Tongue (tissue), 2 donors: ENCODE measurements around the gene GK. TPM values are rescaled to one million over a fixed set of nuclear protein-coding genes. Genes with fewer than 3 reads are reported as not detected.
A peak's percentile ranks its signal among the peaks of the same experiment; 100 is the strongest.
"Not testable (repeated sequence)": the region's sequence is repeated elsewhere in the genome, so short reads cannot be mapped to it uniquely, and the experiment has no call there.

ENCODE experiments used
- DNase-seq: peaks from one replicate; pipeline ENCODE4 v3.0.0-alpha.2; 2015
- total RNA-seq: library from RNA; depleted of rRNA; stranded (reverse); fragments of >200 nt; gene quantifications from one replicate; pipeline ENCODE4 v1.2.3, GENCODE V29; 2014

The GK gene
- 8.6 TPM for total RNA-seq

- peak; percentile 24 for DNase-seq
Measured at GRCh38 chrX:30653415-30654131, at the start of gene GK. GK (plus strand) TSS chrX:30653423; CDS start chrX:30653538, 115 bp downstream.

GRCh38 chrX:30607155-30607554, 46.1 kb upstream of the GK start:
- peak; percentile 8 for DNase-seq

DNA sequence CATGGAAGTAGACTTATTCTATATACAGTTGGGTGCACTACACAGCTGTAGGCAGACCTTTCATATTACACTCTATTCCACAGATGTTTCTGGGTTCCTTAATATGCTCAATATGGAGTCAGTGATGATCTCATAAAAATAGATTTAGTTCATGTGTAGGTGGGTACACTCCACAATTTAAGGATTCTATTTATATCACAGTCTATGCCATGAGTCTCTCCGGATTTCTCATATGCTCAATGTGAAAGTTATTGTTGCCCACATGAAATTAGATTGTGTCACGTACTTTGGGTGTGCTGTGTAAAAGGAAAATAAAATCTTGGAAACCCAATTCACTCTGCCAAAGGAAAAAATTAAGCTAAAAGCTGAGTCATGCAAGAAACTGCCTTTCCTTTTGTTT, 43.2 kb upstream of the GK start:
- no peak for DNase-seq

- no peak for DNase-seq
Measured at GRCh38 chrX:30612250-30612655, 41.0 kb upstream of the GK start.

DNA sequence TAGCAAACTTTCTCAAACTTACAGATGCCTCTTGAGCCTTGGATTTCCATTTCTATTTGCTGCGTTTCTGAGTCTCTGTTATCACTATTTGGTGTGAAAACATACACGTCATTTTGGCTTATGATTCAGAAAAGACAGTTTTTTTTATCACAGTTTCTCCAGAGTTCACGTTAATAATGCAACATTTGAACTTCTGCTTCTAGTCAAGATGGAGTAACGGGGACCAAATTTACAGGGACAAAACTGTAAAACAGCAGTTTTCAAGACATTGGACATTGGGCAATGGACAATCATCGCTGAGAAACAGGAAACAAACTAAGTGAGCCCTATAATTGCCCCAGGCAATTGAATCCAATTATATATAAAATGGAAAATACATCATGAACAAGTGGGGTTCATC, 39.5 kb upstream of the GK start:
- no peak for DNase-seq

GRCh38 chrX:30615229-30615628, 38.0 kb upstream of the GK start:
- DNase-seq = no peak

- DNase-seq = no peak
Measured at GRCh38 chrX:30618160-30618765, 35.0 kb upstream of the GK start.

- DNase-seq = no peak
Measured at GRCh38 chrX:30620125-30620524, 33.1 kb upstream of the GK start.

DNA sequence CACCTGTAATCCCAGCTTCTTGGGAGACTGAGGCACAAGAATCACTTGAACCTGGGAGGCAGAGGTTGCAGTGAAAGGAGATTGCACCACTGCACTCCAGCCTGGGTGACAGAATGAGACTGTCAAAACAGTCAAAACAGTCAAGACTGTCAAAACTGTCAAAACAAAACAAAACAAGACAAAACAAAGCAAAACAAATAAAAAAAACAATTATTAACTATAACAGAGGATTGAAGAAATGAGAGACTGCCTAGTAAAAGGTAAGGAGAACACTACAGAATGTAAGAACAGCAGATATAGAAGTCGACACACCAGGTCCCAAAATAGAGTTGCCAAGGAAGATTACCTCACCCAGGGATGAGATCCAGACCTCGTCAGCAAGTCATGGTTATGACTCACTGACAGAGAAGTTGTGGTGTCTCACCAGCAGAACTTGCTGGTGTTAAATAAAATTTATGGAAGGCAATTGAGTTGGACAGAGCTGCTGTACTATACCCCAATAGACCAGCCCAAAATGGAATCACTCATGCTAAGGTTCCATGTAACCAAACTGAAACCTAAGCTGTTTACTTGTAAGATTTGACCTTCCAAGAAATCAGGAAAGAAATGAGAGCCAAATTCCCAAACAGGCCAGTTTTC, 32.1 kb upstream of the GK start:
- peak; percentile 2 for DNase-seq

- DNase-seq = no peak
Measured at GRCh38 chrX:30622361-30622760, 30.9 kb upstream of the GK start.

- no peak for DNase-seq
Measured at GRCh38 chrX:30626402-30626801, 26.8 kb upstream of the GK start.

- no peak for DNase-seq
Measured at GRCh38 chrX:30627818-30628652, 25.2 kb upstream of the GK start.

- not testable (repeated sequence) for DNase-seq
Measured at GRCh38 chrX:30634070-30634469, 19.2 kb upstream of the GK start.

DNA sequence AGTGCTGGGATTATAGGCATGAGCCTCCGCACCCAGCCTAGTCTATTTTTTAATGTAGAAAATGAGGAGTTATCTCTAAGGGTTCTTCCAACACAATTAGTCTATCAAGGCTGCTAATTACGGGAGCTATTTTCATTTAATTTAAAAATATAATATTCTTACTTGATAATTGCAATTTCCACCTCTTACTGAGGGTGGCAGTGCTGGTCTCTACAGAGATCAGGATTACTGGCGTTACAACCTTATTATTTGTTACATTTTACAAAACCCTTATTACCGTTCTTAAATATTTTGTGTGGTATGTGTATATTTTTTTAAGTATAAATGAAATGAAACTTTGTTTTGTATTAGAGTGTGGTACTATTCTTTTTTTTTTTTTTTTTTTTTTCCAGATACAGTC, 17.6 kb upstream of the GK start:
- DNase-seq = no peak

DNA sequence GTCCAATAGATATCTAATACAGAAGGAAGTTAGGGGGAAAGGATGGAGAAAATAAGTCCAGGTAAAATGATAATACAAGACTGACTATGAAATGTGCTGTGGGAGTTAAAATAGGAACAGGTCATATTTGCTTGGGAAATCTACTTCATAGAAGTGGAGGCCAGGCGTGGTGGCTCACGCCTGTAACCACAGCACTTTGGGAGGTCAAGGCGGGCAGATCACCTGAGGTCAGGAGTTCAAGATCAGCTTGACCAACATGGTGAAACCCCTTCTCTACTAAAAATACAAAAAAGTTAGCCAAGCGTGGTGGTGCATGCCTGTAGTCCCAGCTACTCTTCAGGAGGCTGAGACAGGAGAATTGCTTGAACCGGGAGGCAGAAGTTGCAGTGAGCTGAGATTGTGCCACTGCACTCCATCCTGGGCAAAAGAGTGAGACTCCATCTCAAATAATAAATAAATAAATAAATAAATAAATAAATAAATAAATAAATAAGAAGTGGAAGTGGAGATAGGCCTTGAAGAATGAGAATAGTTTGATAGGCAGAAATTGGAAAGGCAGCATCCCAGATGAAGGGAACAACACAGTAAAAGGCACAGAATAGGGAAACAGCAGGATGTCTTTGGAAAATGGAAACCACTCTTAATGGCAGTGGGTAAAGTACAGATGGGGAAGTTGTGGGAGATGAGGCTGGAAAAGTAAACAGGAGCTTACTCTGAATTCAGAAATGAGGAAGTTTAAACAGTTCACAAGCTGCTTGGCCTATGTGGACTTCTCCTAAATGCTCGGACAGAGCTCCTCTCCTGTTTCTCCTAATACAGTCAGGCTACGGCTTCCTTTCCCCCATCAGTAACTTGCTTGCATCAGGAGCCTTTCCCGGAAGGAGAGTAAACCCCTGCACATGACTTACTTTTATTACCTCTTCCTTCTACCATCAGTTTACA, 15.1 kb upstream of the GK start:
- DNase-seq = no peak

DNA sequence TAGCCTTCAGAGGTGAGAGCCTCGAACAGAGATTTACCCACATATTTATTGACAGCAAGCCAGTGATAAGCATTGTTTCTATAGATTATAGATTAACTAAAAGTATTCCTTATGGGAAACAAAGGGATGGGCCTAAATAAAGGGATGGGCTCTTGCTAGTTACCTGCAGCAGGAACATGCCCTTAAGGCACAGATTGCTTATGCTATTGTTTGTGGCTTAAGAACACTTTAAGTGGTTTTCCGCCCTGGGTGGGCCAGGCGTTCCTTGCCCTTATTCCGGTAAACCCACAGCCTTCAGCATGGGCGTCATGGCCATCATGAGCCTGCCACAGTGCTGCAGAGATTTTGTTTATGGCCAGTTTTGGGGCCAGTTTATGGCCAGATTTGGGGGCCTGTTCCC, 13.5 kb upstream of the GK start:
- not testable (repeated sequence) for DNase-seq

GRCh38 chrX:30642642-30643041, 10.6 kb upstream of the GK start:
- no peak for DNase-seq

GRCh38 chrX:30643313-30643821, 9.9 kb upstream of the GK start:
- no peak for DNase-seq

GRCh38 chrX:30649859-30650258, 3.4 kb upstream of the GK start:
- no peak for DNase-seq

DNA sequence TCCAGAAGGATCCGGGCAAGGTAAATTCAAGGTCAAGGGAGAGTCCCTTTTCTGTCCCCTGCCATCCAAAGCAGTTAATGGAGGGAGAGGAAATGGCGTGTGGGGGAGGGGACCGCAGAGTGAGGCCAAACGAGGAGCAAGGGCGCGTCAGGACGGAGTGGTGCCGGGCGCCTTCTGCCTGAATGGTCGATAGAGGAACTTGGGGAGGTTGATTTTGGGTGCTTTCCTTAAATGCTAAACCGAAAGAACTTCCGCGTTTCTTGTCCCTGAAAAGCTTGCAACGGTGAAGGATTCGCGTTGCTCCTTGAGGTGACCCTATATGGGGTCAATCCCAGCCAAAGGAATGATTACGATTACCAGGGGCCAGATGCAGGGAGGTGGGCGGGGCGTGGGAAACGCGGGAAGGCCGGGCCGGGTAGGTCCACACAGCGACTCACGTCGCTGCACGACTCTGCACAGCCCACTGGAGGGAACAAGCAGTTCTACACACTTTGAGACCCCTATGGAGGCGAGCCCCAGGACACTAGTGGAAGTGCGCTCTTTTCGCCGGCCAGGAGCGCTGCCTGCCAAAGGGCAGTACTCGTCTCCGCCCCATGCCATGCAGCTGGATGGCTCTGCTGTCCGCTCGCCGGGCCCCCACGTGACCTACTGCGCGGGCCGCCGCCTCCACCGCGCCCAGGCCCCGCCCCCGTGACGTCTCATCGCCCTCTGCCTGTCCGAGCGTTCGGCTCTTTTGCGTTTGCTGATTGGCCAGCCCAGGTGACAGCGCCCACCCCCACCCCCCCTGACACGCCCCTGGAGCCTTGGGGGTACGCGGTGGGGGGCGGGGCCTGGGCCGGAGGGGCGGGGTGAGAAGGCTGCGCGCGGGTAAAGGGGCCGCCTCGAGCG, 452 bp upstream of the GK start:
- peak; percentile 96 for DNase-seq
